Nephron progenitor cell (in vitro differentiated cells): Measurements from ENCODE around the gene UBASH3B.

ENCODE experiments used
- DNase-seq: peaks from one replicate; pipeline ENCODE4 v3.0.0; 2021
- H3K27ac Mint-ChIP-seq: 2 replicates; pipeline ENCODE4 v1.8.0; 2021; ENCODE audit warnings: mild to moderate bottlenecking, moderate library complexity, mixed read lengths
- H3K27me3 Mint-ChIP-seq: 2 replicates; pipeline ENCODE4 v1.8.0; 2021; ENCODE audit warnings: mild to moderate bottlenecking, low read depth, mixed read lengths; ENCODE audit not compliant: poor library complexity
- H3K36me3 Mint-ChIP-seq: 2 replicates; pipeline ENCODE4 v1.8.0; 2021; ENCODE audit warnings: low read depth, mixed read lengths
- H3K4me1 Mint-ChIP-seq: 2 replicates; pipeline ENCODE4 v1.8.0; 2021; ENCODE audit warnings: mixed read lengths
- H3K4me3 Mint-ChIP-seq: 2 replicates; pipeline ENCODE4 v1.8.0; 2021; ENCODE audit warnings: mild to moderate bottlenecking, moderate library complexity, mixed read lengths
- H3K9me3 Mint-ChIP-seq: 2 replicates; pipeline ENCODE4 v1.8.0; 2021; ENCODE audit warnings: mild to moderate bottlenecking, moderate library complexity, mixed read lengths
- TF ChIP-seq, protein P1 (sequence below): fragments of 200-600 bp; sonication (generic); IDR thresholded peaks from 2 replicates; pipeline ENCODE4 v1.5.0; 2021; ENCODE audit warnings: antibody characterized with exemption

The UBASH3B gene

DNA sequence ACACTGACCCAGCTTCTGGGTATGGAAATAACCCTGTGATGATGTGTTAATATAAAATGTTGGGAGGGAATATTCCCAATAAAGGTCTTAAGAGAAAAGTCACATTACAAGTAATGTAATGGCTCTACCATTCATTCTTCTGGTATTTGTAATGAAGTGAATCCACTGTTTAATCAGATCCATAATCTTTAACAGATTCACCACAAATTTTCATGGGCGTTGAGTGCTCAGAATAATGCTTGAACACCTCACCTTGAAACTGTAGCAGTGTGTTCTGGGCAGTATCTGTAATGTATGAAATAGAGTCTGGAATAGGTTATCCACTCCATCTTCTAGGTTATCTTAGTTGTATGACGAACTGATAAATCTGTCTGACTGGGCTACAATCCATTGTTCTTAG lies 156.2 kb downstream of the UBASH3B start:
- no peak overlapping the region for H3K27ac Mint-ChIP-seq
- TF ChIP-seq, protein P1, sequence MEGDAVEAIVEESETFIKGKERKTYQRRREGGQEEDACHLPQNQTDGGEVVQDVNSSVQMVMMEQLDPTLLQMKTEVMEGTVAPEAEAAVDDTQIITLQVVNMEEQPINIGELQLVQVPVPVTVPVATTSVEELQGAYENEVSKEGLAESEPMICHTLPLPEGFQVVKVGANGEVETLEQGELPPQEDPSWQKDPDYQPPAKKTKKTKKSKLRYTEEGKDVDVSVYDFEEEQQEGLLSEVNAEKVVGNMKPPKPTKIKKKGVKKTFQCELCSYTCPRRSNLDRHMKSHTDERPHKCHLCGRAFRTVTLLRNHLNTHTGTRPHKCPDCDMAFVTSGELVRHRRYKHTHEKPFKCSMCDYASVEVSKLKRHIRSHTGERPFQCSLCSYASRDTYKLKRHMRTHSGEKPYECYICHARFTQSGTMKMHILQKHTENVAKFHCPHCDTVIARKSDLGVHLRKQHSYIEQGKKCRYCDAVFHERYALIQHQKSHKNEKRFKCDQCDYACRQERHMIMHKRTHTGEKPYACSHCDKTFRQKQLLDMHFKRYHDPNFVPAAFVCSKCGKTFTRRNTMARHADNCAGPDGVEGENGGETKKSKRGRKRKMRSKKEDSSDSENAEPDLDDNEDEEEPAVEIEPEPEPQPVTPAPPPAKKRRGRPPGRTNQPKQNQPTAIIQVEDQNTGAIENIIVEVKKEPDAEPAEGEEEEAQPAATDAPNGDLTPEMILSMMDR: no peak
- no peak for DNase-seq
- peaks cover 11% of the 10 kb centered on the region for H3K27me3 Mint-ChIP-seq
- peaks cover 14% of the 10 kb centered on the region for H3K4me1 Mint-ChIP-seq
- H3K4me3 Mint-ChIP-seq: no peak overlapping the region
- H3K36me3 Mint-ChIP-seq: peaks cover 15% of the 10 kb centered on the region
- H3K9me3 Mint-ChIP-seq: peaks cover under 1% of the 10 kb centered on the region

DNA sequence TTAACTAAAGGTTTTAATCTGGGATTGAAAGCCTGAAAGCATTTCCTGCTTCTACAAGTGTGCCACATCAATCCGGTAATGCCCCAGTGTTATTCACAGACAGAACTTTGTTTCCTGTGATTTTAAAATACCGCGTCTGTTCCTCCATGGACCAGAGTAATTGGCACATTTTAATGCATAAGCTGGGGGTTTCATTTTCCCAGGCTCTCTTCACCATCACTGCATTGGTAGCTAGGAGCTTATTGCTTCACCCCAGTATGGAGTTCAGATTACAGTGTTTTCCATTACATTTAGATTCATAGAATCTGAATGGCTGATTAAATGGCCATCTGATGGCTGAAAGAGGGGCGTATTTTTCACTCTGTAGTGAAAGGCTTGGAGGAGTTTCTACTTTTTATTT lies 157.1 kb downstream of the UBASH3B start:
- Mint-ChIP-seq H3K36me3 (peaks cover 14% of the 10 kb centered on the region), H3K27ac (no peak overlapping the region), H3K9me3 (peaks cover 6% of the 10 kb centered on the region), H3K27me3 (peaks cover 11% of the 10 kb centered on the region), H3K4me3 (no peak overlapping the region), H3K4me1 (peaks cover 14% of the 10 kb centered on the region)
- TF ChIP-seq, protein P1: no peak
- DNase-seq: no peak

DNA sequence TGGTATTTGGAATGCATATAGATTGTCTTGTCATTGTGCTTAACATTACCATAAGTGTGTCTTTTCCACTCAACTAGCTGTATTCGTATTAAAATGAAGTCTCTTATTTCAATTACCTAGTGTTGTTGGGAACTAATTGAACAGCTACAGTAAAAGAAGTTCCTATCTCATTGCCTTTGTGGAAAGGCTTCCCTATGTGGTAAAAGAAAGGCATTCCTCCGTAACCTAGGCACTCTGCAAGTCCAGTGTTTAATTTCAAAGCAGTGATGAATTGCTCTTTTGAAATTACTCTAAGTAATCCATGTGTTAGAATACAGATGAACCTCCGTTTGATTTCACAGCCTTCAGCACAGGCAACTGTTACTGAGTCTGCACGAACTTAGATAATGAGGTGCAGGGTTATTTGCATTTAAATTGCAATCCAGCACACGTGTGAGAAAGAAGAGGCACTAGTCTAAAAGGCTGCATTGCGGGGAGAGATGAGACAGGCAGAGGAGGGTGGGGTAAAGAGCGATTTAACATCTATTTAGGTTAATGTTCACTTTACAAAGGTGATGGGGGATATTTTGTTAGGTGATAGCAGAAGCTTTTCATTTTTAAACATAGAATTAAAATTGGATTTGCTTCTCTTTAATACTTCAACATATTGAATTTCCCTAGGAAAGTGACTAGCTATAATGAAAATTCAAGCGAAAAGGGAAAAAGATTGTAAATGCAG lies 157.8 kb downstream of the UBASH3B start:
- Mint-ChIP-seq H3K27me3 (peaks cover 11% of the 10 kb centered on the region), H3K4me1 (peaks cover 9% of the 10 kb centered on the region), H3K36me3 (peaks cover 9% of the 10 kb centered on the region), H3K4me3 (no peak overlapping the region), H3K27ac (no peak overlapping the region), H3K9me3 (peaks cover 9% of the 10 kb centered on the region)
- no peak for DNase-seq
- TF ChIP-seq, protein P1: no peak

DNA sequence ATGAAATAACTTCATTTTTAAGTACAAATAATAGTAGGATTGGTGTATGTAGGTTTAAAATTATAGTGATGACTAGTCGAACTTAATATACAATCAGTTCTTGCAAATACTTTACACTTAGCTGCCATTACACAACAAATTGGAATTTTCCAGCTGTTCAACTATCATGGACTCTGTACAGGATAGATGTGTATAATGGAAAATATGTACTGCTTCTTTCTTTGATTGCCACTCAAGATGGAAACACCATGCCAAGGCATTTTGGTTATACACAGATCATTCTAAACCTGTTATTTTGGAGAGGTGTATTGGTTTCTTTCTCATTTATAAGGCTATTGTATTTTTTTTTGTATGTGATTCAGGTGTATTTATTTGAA lies 158.4 kb downstream of the UBASH3B start:
- Mint-ChIP-seq H3K36me3 (peaks cover 4% of the 10 kb centered on the region), H3K4me1 (peaks cover 4% of the 10 kb centered on the region), H3K9me3 (peaks cover 15% of the 10 kb centered on the region), H3K4me3 (no peak overlapping the region), H3K27me3 (peaks cover 11% of the 10 kb centered on the region), H3K27ac (no peak overlapping the region)
- TF ChIP-seq, protein P1: no peak
- DNase-seq: no peak

DNA sequence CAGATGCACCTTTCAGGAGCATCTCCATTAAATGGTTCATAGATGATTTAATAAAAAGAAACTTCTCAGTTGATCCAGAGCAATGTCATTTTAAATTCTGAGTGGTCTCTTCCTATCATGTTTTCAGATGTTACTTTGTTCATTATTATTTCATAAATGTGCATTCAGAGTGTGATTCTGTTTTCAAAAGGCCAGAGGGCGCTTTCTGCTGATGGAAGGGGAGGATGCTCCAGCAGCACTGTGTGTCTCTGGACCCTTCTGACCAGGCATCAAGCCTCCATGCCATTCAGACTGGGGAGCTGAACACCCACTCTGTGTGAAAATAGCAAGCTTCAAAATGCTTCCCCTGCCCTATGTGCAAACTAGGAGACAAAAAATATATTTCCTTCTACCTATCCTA lies 158.9 kb downstream of the UBASH3B start:
- Mint-ChIP-seq H3K27me3 (peaks cover 10% of the 10 kb centered on the region), H3K9me3 (peaks cover 20% of the 10 kb centered on the region), H3K4me1 (peaks cover 4% of the 10 kb centered on the region), H3K27ac (no peak overlapping the region), H3K4me3 (no peak overlapping the region), H3K36me3 (peaks cover 7% of the 10 kb centered on the region)
- TF ChIP-seq, protein P1: no peak
- no peak for DNase-seq

DNA sequence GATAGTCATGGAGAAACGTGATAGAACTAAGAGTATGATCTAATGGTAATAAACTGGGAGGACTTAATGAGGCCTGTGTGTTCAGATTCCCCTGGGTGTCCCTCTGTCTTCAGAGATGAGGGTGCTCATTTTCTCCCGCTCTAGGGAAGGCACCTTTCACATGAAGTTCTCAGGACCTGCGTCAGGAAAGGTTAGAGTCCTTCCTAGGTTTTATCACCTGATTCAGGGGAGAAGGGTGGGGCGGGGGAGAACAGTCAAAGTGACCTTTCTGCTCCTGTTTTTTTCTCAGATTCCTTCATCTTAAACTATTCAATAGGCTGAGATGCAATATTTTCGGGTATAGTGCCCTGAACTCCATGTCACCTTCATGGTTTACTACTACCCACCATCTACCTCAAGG lies 160.4 kb downstream of the UBASH3B start:
- Mint-ChIP-seq H3K36me3 (peaks cover 15% of the 10 kb centered on the region), H3K27me3 (peaks cover 7% of the 10 kb centered on the region), H3K4me1 (no peaks in the 10 kb centered on the region), H3K9me3 (peaks cover 35% of the 10 kb centered on the region), H3K27ac (no peak overlapping the region), H3K4me3 (no peak overlapping the region)
- TF ChIP-seq, protein P1: no peak
- DNase-seq: no peak
